ENCODE data around the gene CCR8. TPM values are rescaled to one million over a fixed set of nuclear protein-coding genes. Genes with fewer than 3 reads are reported as not detected.

CCR8 gene
- total RNA-seq, 2 experiments from 2014 or later: 0.55 to 0.94 TPM

DNA sequence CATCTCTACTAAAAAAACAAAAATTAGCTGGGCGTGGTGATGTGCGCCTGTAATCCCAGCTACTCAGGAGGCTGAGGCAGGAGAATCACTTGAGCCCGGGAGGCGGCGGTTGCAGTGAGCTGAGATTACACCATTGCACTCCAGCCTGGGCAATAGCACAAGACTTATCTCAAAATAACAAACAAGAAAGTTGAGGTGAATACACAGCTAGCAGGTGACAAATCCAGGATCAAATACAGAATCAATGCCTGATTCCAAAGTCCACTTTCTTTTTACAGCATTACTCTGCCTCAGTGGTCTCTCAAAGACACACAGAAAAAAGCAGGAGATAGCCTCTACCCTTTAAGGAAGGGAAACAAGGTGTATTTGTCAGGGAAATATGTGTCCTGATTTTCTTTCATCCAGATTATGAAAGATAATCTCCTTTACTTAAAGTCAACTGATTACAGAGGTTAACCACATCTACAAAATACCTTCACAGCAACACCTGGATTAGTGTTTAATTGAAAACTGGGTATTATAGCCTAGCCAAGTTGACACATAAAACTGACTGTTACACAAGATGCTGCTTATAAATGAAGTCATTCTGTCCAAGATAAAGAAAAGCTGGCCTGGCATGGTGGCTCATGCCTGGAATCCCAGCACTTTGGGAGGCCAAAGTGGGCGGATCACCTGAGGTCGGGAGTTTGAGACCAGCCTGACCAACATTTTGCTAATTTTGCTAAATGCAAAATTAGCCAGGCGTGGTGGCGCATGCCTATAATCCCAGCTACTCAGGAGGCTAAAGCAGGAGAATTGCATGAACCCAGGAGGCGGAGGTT lies 49.7 kb downstream of the CCR8 start:
- no peak overlapping the region for H3K27ac Mint-ChIP-seq
- POLR2A ChIA-PET: interaction anchor here (1.4 kb wide), 1 partner anchor 88 kb away, joined by 7 read pairs; no protein-coding TSS in a partner anchor
- peaks cover 11% of the 10 kb centered on the region for H3K4me1 Mint-ChIP-seq (ENCODE audit: low read depth)
- CTCF ChIA-PET: interaction anchor here (0.9 to 7.5 kb wide), 11 partner anchors 8 to 201 kb away, joined by 3 to 238 read pairs (median 6); no protein-coding TSS in a partner anchor
- no peaks in the 10 kb centered on the region for H3K9me3 Mint-ChIP-seq (ENCODE audit: insufficient read depth)
- DNase-seq (no peak), ATAC-seq (no peak)
- H3K36me3 Mint-ChIP-seq (ENCODE audit: low read depth): peaks cover 3% of the 10 kb centered on the region
- peaks cover 2% of the 10 kb centered on the region for H3K27me3 Mint-ChIP-seq (ENCODE audit: low read depth)
- H3K4me3 Mint-ChIP-seq: no peak overlapping the region

DNA sequence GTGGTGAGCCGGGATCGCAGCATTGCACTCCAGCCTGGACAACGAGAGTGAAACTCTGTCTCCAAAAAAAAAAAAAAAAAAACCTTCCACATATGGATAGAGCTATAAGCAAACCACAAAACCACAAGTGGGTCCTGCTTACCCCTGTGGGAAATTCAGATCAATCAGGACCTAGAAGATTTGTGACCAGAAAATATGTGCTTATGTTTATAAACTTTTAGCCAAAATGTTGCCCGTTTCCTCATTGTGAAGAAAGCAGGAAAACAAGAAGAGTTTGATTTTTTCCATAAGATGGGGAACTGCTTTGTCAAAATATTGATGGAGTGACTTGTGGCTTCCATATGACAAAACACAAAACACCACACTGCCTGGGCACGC lies 50.3 kb downstream of the CCR8 start:
- DNase-seq (no peak), ATAC-seq (no peak)
- H3K9me3 Mint-ChIP-seq (ENCODE audit: insufficient read depth): no peaks in the 10 kb centered on the region
- peaks cover 5% of the 10 kb centered on the region for H3K36me3 Mint-ChIP-seq (ENCODE audit: low read depth)
- H3K27me3 Mint-ChIP-seq (ENCODE audit: low read depth): peaks cover 2% of the 10 kb centered on the region
- ChIA-PET POLR2A (no interaction called here), CTCF (interaction anchor here (7.4 kb wide), 1 partner anchor 87 kb away, joined by 238 read pairs; no protein-coding TSS in a partner anchor)
- H3K4me1 Mint-ChIP-seq (ENCODE audit: low read depth): peaks cover 16% of the 10 kb centered on the region
- H3K4me3 Mint-ChIP-seq: no peak overlapping the region
- H3K27ac Mint-ChIP-seq: no peak overlapping the region

DNA sequence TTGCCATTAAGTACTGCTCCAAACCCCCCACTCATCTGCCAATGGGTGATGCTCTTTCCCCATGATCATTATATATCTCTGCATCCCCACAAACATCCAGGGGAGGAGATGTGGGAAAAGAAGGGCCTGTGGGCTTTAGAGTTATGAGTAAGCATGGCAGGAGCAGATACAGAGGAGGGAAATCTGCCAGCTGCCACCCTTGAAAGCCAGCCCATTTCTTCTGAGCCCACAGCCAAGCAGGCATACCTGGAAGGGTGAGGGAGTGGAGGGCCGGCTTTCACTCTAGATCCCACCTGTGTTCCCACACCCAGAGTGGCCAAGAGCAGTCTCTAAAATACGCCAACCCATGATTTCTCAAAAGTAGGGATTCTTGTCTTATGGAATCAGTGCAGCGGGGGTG lies 51.9 kb downstream of the CCR8 start:
- no peak for DNase-seq
- peaks cover 15% of the 10 kb centered on the region for H3K36me3 Mint-ChIP-seq (ENCODE audit: low read depth)
- no peak overlapping the region for H3K4me3 Mint-ChIP-seq
- ATAC-seq: no peak
- H3K9me3 Mint-ChIP-seq (ENCODE audit: insufficient read depth): no peaks in the 10 kb centered on the region
- POLR2A ChIA-PET: no interaction called here
- CTCF ChIA-PET: interaction anchor here (1.6 to 7.4 kb wide), 2 partner anchors 26 to 89 kb away, joined by 3 to 238 read pairs; partner anchors contain the start of gene RPSA
- H3K27ac Mint-ChIP-seq: peak overlapping the region; percentile 28
- H3K27me3 Mint-ChIP-seq (ENCODE audit: low read depth): no peaks in the 10 kb centered on the region
- H3K4me1 Mint-ChIP-seq (ENCODE audit: low read depth): peaks cover 29% of the 10 kb centered on the region

Other genes with a start within 250 kb of the CCR8 start
- gene GORASP1, start 222.1 kb upstream of the CCR8 start, total RNA-seq: 10 to 100 TPM; 10.8 to 11.0 TPM
- 1 to 10 TPM in 1 of 2 experiments, under 1 TPM in 1; 0.97 to 1.2 TPM for gene TTC21A, start 222.0 kb upstream of the CCR8 start, total RNA-seq
- 10 to 100 TPM; 15.6 to 16.0 TPM for gene CSRNP1, start 176.1 kb upstream of the CCR8 start, total RNA-seq
- gene XIRP1, start 137.1 kb upstream of the CCR8 start, total RNA-seq: not detected
- under 1 TPM; 0.42 to 0.95 TPM for gene CX3CR1, start 49.7 kb upstream of the CCR8 start, total RNA-seq
- gene SLC25A38, start 53.7 kb downstream of the CCR8 start, total RNA-seq: 10 to 100 TPM; 40.2 to 42.4 TPM
- 1,000 to 10,000 TPM; 1,654 to 1,730 TPM for gene RPSA, start 77.0 kb downstream of the CCR8 start, total RNA-seq
- not detected for gene MOBP, start 138.0 kb downstream of the CCR8 start, total RNA-seq

All from activated CD8-positive, alpha-beta T cell treated with anti-CD3 and anti-CD28 coated beads, Interleukin-2, amount 10 ng/mL, durations not matched to agents 7 days and 5 days (primary cell).